ENCODE results near the gene SH3GL3. TPM values are rescaled to one million over a fixed set of nuclear protein-coding genes. Genes with fewer than 3 reads are reported as not detected.

SH3GL3 gene
- total and polyA plus RNA-seq, 2 of the 13 experiments (the other 11 are each of a cell fraction or from before 2014, with no cell fraction given), result not detected

DNA sequence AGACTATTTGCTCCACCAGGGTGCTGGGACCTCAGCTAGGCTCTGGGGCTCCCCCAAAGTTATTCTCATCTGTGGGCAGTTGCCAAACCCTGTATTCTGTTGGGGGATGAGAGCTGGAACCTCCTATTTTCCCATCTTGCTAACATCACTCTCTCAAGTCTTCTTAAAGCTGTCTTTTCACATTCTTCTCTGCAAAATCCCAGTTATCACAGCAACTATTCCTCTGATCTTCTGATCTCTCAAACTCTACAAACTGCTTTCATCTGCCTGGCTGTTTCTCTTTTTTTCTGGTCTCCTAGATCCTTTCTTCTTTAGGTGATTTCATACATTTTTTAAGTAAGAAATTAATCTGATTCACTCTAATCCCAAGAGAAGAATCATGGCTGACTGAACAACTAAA, 196.1 kb downstream of the SH3GL3 start:
- H2AFZ ChIP-seq (ENCODE audit: low read length), result no peak overlapping the region
- H3K9me3 ChIP-seq (ENCODE audit: low read length), result no peaks in the 10 kb centered on the region; the same call in 1 of the 2 replicates
- H3K4me1 ChIP-seq (ENCODE audit: insufficient read depth, low read length), result no peaks in the 10 kb centered on the region
- H3K4me3 ChIP-seq (replicated peaks in 1 of 3; ENCODE audit: insufficient read depth in 1 of 3, low read depth in 2 of 3, low read length in 3 of 3), result no peak overlapping the region
- intact Hi-C loops (cut with micrococcal nuclease; ENCODE audit: unreplicated experiment) (no loop called here), in situ Hi-C loops (cut with HindIII; ENCODE audit: extremely low pct_ligation_motif_present, low pct_unique_long_range_greater_than_20kb) (no loop called here)
- no peaks in the 10 kb centered on the region for H3K27me3 ChIP-seq (ENCODE audit: control insufficient read depth in 1 of 2, insufficient read depth in 2 of 2, low read length in 2 of 2)
- CTCF ChIA-PET (ENCODE audit: low intra/inter-chr PET ratio, low total read pairs), result no interaction called here
- ATAC-seq (no peak), FAIRE-seq (no peak), DNase-seq (ENCODE audit: low spot score) (no peak)
- BruUV-seq (replicated peaks), result no TSS peak
- no peaks in the 10 kb centered on the region for H3K36me3 ChIP-seq (replicated peaks in 1 of 2; ENCODE audit: control insufficient read depth in 1 of 2, insufficient read depth in 2 of 2, low read length in 2 of 2)
- no peaks in the 10 kb centered on the region for H4K20me1 ChIP-seq (ENCODE audit: insufficient read depth, low read length)
- H3K9ac ChIP-seq (ENCODE audit: insufficient read depth, low read depth, low read length), result no peak overlapping the region
- no peaks in the 10 kb centered on the region for H3K79me2 ChIP-seq (ENCODE audit: insufficient read depth, low read length)
- H3K4me2 ChIP-seq (ENCODE audit: low read depth, low read length), result no peak overlapping the region
- no peak overlapping the region for H3K27ac ChIP-seq (ENCODE audit: extremely low read length, insufficient read depth, low read length)
- POLR2A ChIA-PET, result no interaction called here
- TF ChIP-seq TFDP2 (CRISPR knock-in tag; IDR thresholded peaks at IDR 0.05) (no peak), ZNF616 (CRISPR knock-in tag; IDR thresholded peaks at IDR 0.05; ENCODE audit: low read depth) (no peak), ZNF773 (CRISPR knock-in tag; IDR thresholded peaks at IDR 0.05; ENCODE audit: borderline replicate concordance) (no peak), ZNF883 (CRISPR knock-in tag; IDR thresholded peaks at IDR 0.05; ENCODE audit: not compliant biosample characterization) (no peak), ZNF333 (CRISPR knock-in tag; IDR thresholded peaks at IDR 0.05; ENCODE audit: borderline replicate concordance) (no peak), HNRNPUL1 (IDR thresholded peaks at IDR 0.05; ENCODE audit: low read depth, low read length) (no peak)
- TF ChIP-seq, protein P1, sequence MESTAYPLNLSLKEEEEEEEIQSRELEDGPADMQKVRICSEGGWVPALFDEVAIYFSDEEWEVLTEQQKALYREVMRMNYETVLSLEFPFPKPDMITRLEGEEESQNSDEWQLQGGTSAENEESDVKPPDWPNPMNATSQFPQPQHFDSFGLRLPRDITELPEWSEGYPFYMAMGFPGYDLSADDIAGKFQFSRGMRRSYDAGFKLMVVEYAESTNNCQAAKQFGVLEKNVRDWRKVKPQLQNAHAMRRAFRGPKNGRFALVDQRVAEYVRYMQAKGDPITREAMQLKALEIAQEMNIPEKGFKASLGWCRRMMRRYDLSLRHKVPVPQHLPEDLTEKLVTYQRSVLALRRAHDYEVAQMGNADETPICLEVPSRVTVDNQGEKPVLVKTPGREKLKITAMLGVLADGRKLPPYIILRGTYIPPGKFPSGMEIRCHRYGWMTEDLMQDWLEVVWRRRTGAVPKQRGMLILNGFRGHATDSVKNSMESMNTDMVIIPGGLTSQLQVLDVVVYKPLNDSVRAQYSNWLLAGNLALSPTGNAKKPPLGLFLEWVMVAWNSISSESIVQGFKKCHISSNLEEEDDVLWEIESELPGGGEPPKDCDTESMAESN (CRISPR knock-in tag; conservative IDR thresholded peaks at IDR 0.05), result no peak

Measured in HepG2 (cell line).